NCI-H1436 (cell line): ENCODE results near the gene UBE2F.
"Not testable (repeated sequence)": the region's sequence is repeated elsewhere in the genome, so short reads cannot be mapped to it uniquely, and the experiment has no call there.

Source experiments
- DNase-seq: peaks from one replicate; lab custom pipeline; 2025; lab: John Stamatoyannopoulos, UW

Gene UBE2F

DNA sequence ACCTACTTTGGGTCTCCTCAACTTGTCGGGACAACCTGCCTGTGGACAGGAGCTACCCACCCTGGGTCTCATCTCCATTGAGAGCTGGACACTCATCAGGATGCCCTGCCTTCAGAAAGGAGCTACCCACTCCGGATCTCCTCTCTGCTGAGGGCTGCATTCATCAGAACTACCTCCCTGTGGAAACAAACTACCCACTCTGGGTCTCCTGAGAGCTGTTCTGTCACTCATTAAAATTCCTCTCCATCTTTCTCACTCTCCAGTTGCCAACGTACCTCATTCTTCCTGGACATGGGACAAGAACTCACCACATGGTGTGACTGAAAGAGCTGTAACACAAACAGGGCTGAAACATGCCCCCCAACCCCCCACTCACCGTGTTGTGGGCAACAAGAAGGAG is 22.5 kb upstream of the UBE2F start:
- DNase-seq, result no peak

DNA sequence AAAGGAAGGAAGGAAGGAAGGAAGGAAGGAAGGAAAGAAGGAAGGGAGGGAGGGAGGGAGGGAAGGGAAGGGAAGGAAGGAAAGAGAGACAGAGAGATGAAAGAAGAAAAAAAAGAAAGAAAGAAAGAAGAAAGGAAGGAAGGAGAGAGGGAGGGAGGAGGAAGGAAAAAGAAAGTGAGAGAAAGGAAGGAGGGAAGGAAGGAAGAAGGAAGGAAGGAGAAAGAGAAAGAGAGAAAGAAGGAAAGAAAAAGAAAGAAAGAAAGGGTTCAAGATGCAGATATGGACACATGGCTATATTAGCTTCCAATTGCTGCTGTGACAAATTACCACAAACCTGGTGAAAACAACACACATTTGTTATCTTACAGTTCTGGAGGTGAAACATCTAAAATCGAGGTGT is 20.4 kb upstream of the UBE2F start:
- no peak for DNase-seq

DNA sequence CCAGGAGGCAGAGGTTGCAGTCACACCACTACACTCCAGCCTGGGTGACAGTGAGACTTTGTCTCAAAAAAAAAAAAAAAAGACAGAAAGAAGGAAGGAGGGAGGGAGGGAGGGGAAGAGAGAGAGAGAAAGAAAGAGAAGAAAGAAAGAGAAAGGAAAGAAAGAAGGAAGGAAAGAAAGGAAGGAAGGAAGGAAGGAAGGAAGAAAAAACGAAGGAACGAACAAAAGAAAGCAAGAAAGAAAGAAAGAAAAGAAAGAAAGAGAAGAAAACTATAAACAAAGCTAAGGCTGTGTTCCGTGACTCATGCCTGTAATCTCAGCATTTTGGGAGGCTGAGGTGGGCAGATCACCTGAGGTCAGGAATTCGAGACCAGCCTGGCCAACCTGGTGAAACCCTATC is 15.5 kb upstream of the UBE2F start:
- not testable (repeated sequence) for DNase-seq

DNA sequence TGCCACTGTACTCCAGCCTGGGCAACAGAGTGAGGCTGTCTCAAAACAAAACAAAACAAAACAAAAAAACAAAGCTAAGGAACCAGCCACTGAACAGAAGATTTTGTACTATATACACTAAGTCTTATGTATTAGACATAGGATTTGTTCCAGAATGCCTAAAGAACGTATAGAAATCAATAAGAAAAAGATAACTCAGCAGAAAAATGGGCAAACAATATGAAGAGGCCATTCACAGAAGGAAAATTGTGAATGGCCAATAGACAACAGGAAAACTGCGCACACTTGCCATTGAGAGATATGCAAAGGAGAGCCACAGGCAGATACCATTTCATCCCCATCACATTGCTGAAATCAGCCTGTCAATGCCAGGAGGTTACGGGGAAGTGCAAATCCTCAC is 14.9 kb upstream of the UBE2F start:
- DNase-seq, result no peak

GRCh38 chr2:237952851-237953250 is 14.0 kb upstream of the UBE2F start:
- DNase-seq, result no peak

- DNase-seq, result no peak
Measured at GRCh38 chr2:237955640-237956401, 11.0 kb upstream of the UBE2F start.

GRCh38 chr2:237956402-237956736 is 10.4 kb upstream of the UBE2F start:
- no peak for DNase-seq

- DNase-seq, result no peak
Measured at GRCh38 chr2:237961637-237962036, 5.2 kb upstream of the UBE2F start.

GRCh38 chr2:237962432-237963084 is 4.3 kb upstream of the UBE2F start:
- DNase-seq, result no peak

GRCh38 chr2:237963490-237963991 is 3.3 kb upstream of the UBE2F start:
- not testable (repeated sequence) for DNase-seq

GRCh38 chr2:237964194-237964577 is 2.6 kb upstream of the UBE2F start:
- DNase-seq, result no peak

DNA sequence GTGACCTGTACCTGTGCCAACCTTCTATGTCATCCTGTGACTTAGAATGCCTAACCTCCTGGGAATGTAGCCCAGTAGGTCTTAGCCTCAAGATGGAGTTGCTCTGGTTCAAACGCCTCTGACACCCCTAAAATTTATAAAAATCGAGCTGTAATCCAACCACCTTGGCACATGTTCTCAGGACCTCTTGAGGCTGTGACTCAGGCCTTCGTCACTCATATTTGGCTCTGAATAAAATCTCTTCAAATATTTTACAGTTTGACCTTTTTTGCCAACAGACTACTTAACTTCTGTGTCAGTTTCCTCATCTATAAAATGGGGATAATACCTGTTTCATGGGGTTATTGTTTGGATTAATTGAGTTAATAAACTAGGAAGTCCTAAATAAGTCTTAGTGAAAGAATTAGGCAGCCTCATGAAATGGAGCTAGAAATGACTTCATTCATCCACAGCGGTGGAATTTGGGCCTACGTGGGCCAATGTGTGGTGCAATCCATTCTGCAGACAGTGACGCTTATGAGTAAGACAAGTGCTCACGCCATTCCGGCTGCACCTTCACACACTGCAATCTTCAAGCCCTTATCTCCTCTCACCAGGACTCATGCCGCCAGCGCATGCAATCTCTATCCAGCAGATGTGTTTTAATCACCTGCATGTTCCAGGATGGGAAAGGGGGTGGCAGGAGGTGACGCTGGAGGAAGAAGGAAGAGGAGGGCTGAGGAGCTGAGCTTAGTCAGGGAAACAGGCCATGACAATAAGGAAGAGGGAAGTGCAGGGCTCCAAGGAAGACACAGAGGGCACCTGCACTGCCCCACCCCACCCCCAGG is 2.0 kb upstream of the UBE2F start:
- no peak for DNase-seq

- DNase-seq, result not testable (repeated sequence)
Measured at GRCh38 chr2:237965844-237966243, 970 bp upstream of the UBE2F start.

- DNase-seq, result no peak
Measured at GRCh38 chr2:237966250-237966564, 607 bp upstream of the UBE2F start.

DNA sequence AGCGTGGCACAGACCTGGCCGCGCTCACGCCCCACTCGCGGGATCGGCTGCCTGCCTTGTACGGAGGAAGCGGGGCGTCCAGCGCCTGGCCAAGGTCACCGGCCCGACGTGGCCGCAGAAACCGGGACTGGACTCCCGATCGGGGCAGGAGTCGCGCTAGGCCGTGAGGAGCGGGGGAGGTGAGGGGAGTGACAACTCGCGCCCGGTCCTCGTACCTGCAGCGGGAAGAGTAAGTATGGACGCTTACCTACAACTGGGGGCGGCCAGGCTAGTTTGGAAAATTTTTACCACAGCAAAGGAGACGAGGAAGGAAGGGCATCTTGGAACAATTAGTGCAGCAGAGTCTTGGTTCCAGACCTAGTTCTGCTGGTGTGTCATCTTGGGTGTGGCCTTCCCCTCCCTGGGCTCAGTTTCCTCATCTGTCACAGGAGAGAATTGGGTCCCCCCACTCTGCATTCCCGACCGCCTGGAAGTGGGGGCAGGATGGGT is 693 bp downstream of the UBE2F start:
- no peak for DNase-seq

- no peak for DNase-seq
Measured at GRCh38 chr2:237968048-237968862, 1.4 kb downstream of the UBE2F start.

DNA sequence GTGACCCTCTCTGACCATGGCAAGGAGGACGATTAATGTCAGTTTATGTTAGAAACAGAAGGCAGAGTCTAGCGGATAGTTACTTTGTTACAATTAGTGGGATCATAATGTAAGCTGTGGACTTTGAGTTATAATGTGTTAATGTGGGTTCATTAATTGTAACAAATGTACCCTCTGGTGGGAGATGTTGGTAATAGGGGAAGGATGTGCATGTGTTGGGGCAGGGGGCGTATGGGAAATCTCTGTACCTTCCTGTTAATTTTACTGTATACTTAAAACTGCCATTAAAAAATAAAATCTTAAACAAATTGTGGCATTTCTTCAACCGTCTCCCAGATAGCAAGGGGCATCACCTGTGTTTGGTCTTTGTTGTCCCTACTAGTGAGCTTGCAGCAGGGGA is 4.8 kb downstream of the UBE2F start:
- DNase-seq, result no peak

DNA sequence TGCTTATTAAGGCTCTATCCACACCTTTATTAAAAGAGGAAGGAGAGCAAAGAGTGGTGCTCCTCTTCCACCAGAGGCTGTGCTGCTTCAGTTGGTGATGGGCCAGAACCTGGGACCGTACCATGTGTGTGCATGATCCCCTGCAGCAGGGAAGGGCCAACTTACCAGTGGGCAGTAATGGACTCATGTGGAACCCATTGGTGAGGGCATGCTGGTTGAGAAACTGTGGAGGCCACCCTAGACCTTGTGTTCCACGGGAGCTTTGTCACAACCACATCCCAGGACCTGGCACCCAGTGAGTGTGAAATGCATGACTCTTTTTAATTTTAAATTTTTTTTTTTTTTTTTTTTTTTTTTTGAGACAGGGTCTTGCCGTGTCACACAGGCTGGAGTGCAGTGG is 5.4 kb downstream of the UBE2F start:
- no peak for DNase-seq

- DNase-seq, result no peak
Measured at GRCh38 chr2:237972936-237973335, 6.1 kb downstream of the UBE2F start.

GRCh38 chr2:237977380-237977779 is 10.6 kb downstream of the UBE2F start:
- DNase-seq, result no peak

- DNase-seq, result no peak
Measured at GRCh38 chr2:237978058-237978712, 11.4 kb downstream of the UBE2F start.
